Muscle of leg (tissue), 16 donors: ENCODE measurements around the gene ATP1B3. TPM values are rescaled to one million over a fixed set of nuclear protein-coding genes. Genes with fewer than 3 reads are reported as not detected.
A peak's percentile ranks its signal among the peaks of the same experiment; 100 is the strongest.

Source experiments
- DNase-seq: peaks from one replicate; pipeline ENCODE4 v3.0.0; 2013
- H3K27ac ChIP-seq: one replicate; pipeline ENCODE4 v1.5.1; 2013; ENCODE audit warnings: mild to moderate bottlenecking, low read length, control low read depth
- H3K27me3 ChIP-seq: one replicate; pipeline ENCODE4 v1.6.1; 2013; ENCODE audit warnings: low read length; ENCODE audit not compliant: control insufficient read depth, insufficient read depth
- H3K36me3 ChIP-seq: one replicate; pipeline ENCODE4 v1.6.1; 2013; ENCODE audit warnings: low read length; ENCODE audit not compliant: control insufficient read depth, insufficient read depth
- H3K4me1 ChIP-seq: one replicate; pipeline ENCODE4 v1.6.1; 2013; ENCODE audit warnings: low read length; ENCODE audit not compliant: control insufficient read depth, insufficient read depth
- H3K4me3 ChIP-seq: one replicate; pipeline ENCODE4 v1.5.1; 2013; ENCODE audit warnings: low read length, control low read depth
- H3K9me3 ChIP-seq: replicated peaks from 2 replicates; pipeline ENCODE4 v1.6.1; 2013; ENCODE audit warnings: low read depth, low read length; ENCODE audit not compliant: control insufficient read depth
- WGBS: methylation state at CpG from one replicate; pipeline ENCODE4 v1.1.5; 2013; ENCODE audit warnings: missing lambda C conversion rate; ENCODE audit not compliant: insufficient coverage; 5-methylcytosine and 5-hydroxymethylcytosine counted together
- long read RNA-seq, 11 donors: transcript quantifications; one replicate each; lab custom pipeline, GENCODE V29; 2026
- polyA plus RNA-seq, 8 donors: library from polyadenylated mRNA; unstranded; fragments of 120-200 nt; gene quantifications; one replicate each; pipeline versions ENCODE4 v1.2.1 to v1.2.3, GENCODE V29; 2013; ENCODE audit warnings: inconsistent platforms in 1 of 8, low replicate concordance in 1 of 8; ENCODE audit not compliant: insufficient read length in 8 of 8, insufficient read depth in 1 of 8
- total RNA-seq: library from RNA; stranded (reverse); fragments of 120-200 nt; gene quantifications from one replicate; pipeline ENCODE4 v1.2.4, GENCODE V29; 2013

Gene ATP1B3
- total RNA-seq (25.8 TPM), polyA plus RNA-seq (100 to 1,000 TPM in 3 of 8 donors, 10 to 100 TPM in 5; 72.6 to 113 (median 88.9) TPM)
- long read RNA-seq, donor 1, transcript ATP1B3-201 (7 exons, 1,811 nt), result major isoform, 8 of 8 reads
- long read RNA-seq, donor 1, partial matches to known transcripts, result 0 of 8 reads
- long read RNA-seq, donor 1, other reads (novel, unspliced or antisense), result 0 of 8 reads
- long read RNA-seq, donor 2, partial matches to known transcripts, result 0 of 1 reads
- long read RNA-seq, donor 2, other reads (novel, unspliced or antisense), result 0 of 1 reads
- long read RNA-seq, donor 3, transcript ATP1B3-201 (7 exons, 1,811 nt), result major isoform, 9 of 17 reads
- long read RNA-seq, donor 3, partial matches to known transcripts, result 6 of 17 reads
- long read RNA-seq, donor 3, other reads (novel, unspliced or antisense), result 0 of 17 reads
- long read RNA-seq, donor 4, transcript ATP1B3-201 (7 exons, 1,811 nt), result major isoform, 17 of 20 reads
- long read RNA-seq, donor 4, partial matches to known transcripts, result 0 of 20 reads
- long read RNA-seq, donor 4, other reads (novel, unspliced or antisense), result 0 of 20 reads
- long read RNA-seq, donor 5, transcript ATP1B3-204 (8 exons, 1,708 nt), result minor isoform, 6 of 121 reads
- long read RNA-seq, donor 5, transcript ATP1B3-201 (7 exons, 1,811 nt), result major isoform, 44 of 121 reads
- long read RNA-seq, donor 5, partial matches to known transcripts, result 71 of 121 reads
- long read RNA-seq, donor 5, other reads (novel, unspliced or antisense), result 0 of 121 reads
- long read RNA-seq, donor 6, transcript ATP1B3-201 (7 exons, 1,811 nt), result major isoform, 47 of 76 reads
- long read RNA-seq, donor 6, transcript ATP1B3-204 (8 exons, 1,708 nt), result minor isoform, 5 of 76 reads
- long read RNA-seq, donor 6, partial matches to known transcripts, result 22 of 76 reads
- long read RNA-seq, donor 6, other reads (novel, unspliced or antisense), result 0 of 76 reads
- long read RNA-seq, donor 7, transcript ATP1B3-201 (7 exons, 1,811 nt), result major isoform, 24 of 33 reads
- long read RNA-seq, donor 7, partial matches to known transcripts, result 9 of 33 reads
- long read RNA-seq, donor 7, other reads (novel, unspliced or antisense), result 0 of 33 reads
- long read RNA-seq, donor 8, transcript ATP1B3-201 (7 exons, 1,811 nt), result major isoform, 21 of 22 reads
- long read RNA-seq, donor 8, partial matches to known transcripts, result 0 of 22 reads
- long read RNA-seq, donor 8, other reads (novel, unspliced or antisense), result 0 of 22 reads
- long read RNA-seq, donor 9, transcript ATP1B3-201 (7 exons, 1,811 nt), result major isoform, 21 of 30 reads
- long read RNA-seq, donor 9, partial matches to known transcripts, result 7 of 30 reads
- long read RNA-seq, donor 9, other reads (novel, unspliced or antisense), result 0 of 30 reads
- long read RNA-seq, donor 10, transcript ATP1B3-201 (7 exons, 1,811 nt), result major isoform, 30 of 43 reads
- long read RNA-seq, donor 10, partial matches to known transcripts, result 8 of 43 reads
- long read RNA-seq, donor 10, other reads (novel, unspliced or antisense), result 0 of 43 reads
- long read RNA-seq, donor 11, transcript ATP1B3-201 (7 exons, 1,811 nt), result major isoform, 19 of 34 reads
- long read RNA-seq, donor 11, partial matches to known transcripts, result 15 of 34 reads
- long read RNA-seq, donor 11, other reads (novel, unspliced or antisense), result 0 of 34 reads

GRCh38 chr3:141876381-141876890 lies at the start of gene ATP1B3:
Gene ATP1B3, plus strand, starts transcription at chr3:141876643. Its CDS starts 159 bp downstream, at chr3:141876802.
- WGBS, result under 1% methylated on average over 64 of the region's 69 CpGs
- DNase-seq, result peak; percentile 94
- Histone ChIP-seq H3K27me3 (no peaks in the 10 kb centered on the region), H3K27ac (peak within 1 kb of the TSS; percentile 100), H3K4me1 (peaks cover 5% of the 10 kb centered on the region), H3K36me3 (no peaks in the 10 kb centered on the region), H3K4me3 (peak within 1 kb of the TSS; percentile 93), H3K9me3 (no peaks in the 10 kb centered on the region)

GRCh38 chr3:141828487-141828886 lies 48.0 kb upstream of the ATP1B3 start:
- H3K36me3 ChIP-seq, result no peaks in the 10 kb centered on the region
- H3K27me3 ChIP-seq, result no peaks in the 10 kb centered on the region
- no peak overlapping the region for H3K4me3 ChIP-seq
- H3K27ac ChIP-seq, result peak overlapping the region; percentile 26
- no peak for DNase-seq
- peaks cover 3% of the 10 kb centered on the region for H3K4me1 ChIP-seq
- H3K9me3 ChIP-seq, result no peaks in the 10 kb centered on the region

- Histone ChIP-seq H3K4me1 (peaks cover 3% of the 10 kb centered on the region), H3K27me3 (no peaks in the 10 kb centered on the region), H3K4me3 (no peak overlapping the region), H3K36me3 (no peaks in the 10 kb centered on the region), H3K9me3 (no peaks in the 10 kb centered on the region), H3K27ac (peak overlapping the region; percentile 26)
- DNase-seq, result peak; percentile 79
- WGBS, result 14% methylated on average over 1 of the region's 2 CpGs
Measured at GRCh38 chr3:141828890-141829289, 47.6 kb upstream of the ATP1B3 start.

- DNase-seq, result no peak
- Histone ChIP-seq H3K27me3 (no peaks in the 10 kb centered on the region), H3K36me3 (no peaks in the 10 kb centered on the region), H3K27ac (no peak overlapping the region), H3K4me1 (peaks cover 3% of the 10 kb centered on the region), H3K4me3 (no peak overlapping the region), H3K9me3 (no peaks in the 10 kb centered on the region)
- 100% methylated on average over 2 of the region's 6 CpGs for WGBS
Measured at GRCh38 chr3:141830508-141830907, 45.9 kb upstream of the ATP1B3 start.

GRCh38 chr3:141834292-141834691 lies 42.2 kb upstream of the ATP1B3 start:
- Histone ChIP-seq H3K4me3 (no peak overlapping the region), H3K36me3 (no peaks in the 10 kb centered on the region), H3K4me1 (no peaks in the 10 kb centered on the region), H3K9me3 (no peaks in the 10 kb centered on the region), H3K27me3 (no peaks in the 10 kb centered on the region), H3K27ac (no peak overlapping the region)
- no peak for DNase-seq
- WGBS, result no CpG with 5 or more reads among the region's 3 CpGs

- H3K9me3 ChIP-seq, result no peaks in the 10 kb centered on the region
- no peak overlapping the region for H3K4me3 ChIP-seq
- no peaks in the 10 kb centered on the region for H3K4me1 ChIP-seq
- H3K36me3 ChIP-seq, result no peaks in the 10 kb centered on the region
- no peak for DNase-seq
- H3K27ac ChIP-seq, result no peak overlapping the region
- H3K27me3 ChIP-seq, result no peaks in the 10 kb centered on the region
- 93% methylated on average over 3 of the region's 15 CpGs for WGBS
Measured at GRCh38 chr3:141835557-141836229, 40.8 kb upstream of the ATP1B3 start.

- DNase-seq, result no peak
- H3K36me3 ChIP-seq, result no peaks in the 10 kb centered on the region
- no peak overlapping the region for H3K27ac ChIP-seq
- H3K4me1 ChIP-seq, result no peaks in the 10 kb centered on the region
- H3K4me3 ChIP-seq, result no peak overlapping the region
- H3K27me3 ChIP-seq, result no peaks in the 10 kb centered on the region
- no peaks in the 10 kb centered on the region for H3K9me3 ChIP-seq
Measured at GRCh38 chr3:141839389-141839788, 37.1 kb upstream of the ATP1B3 start.

- Histone ChIP-seq H3K27me3 (no peaks in the 10 kb centered on the region), H3K27ac (peak overlapping the region; percentile 31), H3K4me3 (no peak overlapping the region), H3K4me1 (no peaks in the 10 kb centered on the region), H3K9me3 (no peaks in the 10 kb centered on the region), H3K36me3 (no peaks in the 10 kb centered on the region)
- no peak for DNase-seq
- WGBS, result 82% methylated on average over 2 of the region's 6 CpGs
Measured at GRCh38 chr3:141840737-141841544, 35.5 kb upstream of the ATP1B3 start.
